PC-3 (cell line): Measurements from ENCODE around the gene MMRN2. TPM values are rescaled to one million over a fixed set of nuclear protein-coding genes. Genes with fewer than 3 reads are reported as not detected.

Experiments
- ATAC-seq: fragments of 200-7000 bp; cut with Tn5 transposase; 2 replicates; pipeline ENCODE4 v1.9.1; 2020; ENCODE audit warnings: mild to moderate bottlenecking, moderate library complexity
- BruUV-seq: library from RNA; stranded (reverse); fragments of 400-500 nt; replicated peaks from 2 replicates; lab custom pipeline; 2021; lab: Mats Ljungman, UMichigan
- CTCF ChIA-PET: fragments of 300-600 bp; sonication (Branson Sonifier 250); formaldehyde crosslinking; loops from one replicate; lab custom pipeline; 2022; ENCODE audit warnings: antibody characterized with exemption; lab: Charles Lee
- POLR2A ChIA-PET: fragments of 300-600 bp; sonication (Branson Sonifier 250); formaldehyde crosslinking; loops from one replicate; lab custom pipeline; 2022; ENCODE audit warnings: antibody characterized with exemption; ENCODE audit not compliant: unreplicated experiment; lab: Charles Lee
- DNase-seq: peaks from one replicate; pipeline ENCODE4 v3.0.0-alpha.2; 2015
- H2AFZ ChIP-seq: fragments of 300-600 bp; sonication (generic); 2 replicates; pipeline ENCODE4 v1.6.0; 2016; ENCODE audit warnings: antibody characterized with exemption, low read length
- H3F3A ChIP-seq: fragments of 300-600 bp; sonication (generic); one replicate; pipeline ENCODE4 v1.6.0; 2017; ENCODE audit warnings: antibody characterized with exemption, low read length, control low read depth, mild to moderate bottlenecking; ENCODE audit not compliant: unreplicated experiment
- H3K27ac ChIP-seq: fragments of 300-600 bp; sonication (generic); 2 replicates; pipeline ENCODE4 v1.5.1; 2016; ENCODE audit warnings: mild to moderate bottlenecking, low read length
- H3K27me3 ChIP-seq: fragments of 300-600 bp; sonication (generic); 2 replicates; pipeline ENCODE4 v1.6.1; 2016; ENCODE audit warnings: low read length, mixed read lengths
- H3K36me3 ChIP-seq: fragments of 300-600 bp; sonication (generic); 2 replicates; pipeline ENCODE4 v1.6.1; 2016; ENCODE audit warnings: low read depth, mixed run types, low read length, mixed read lengths
- H3K4me1 ChIP-seq: fragments of 300-600 bp; sonication (generic); 2 replicates; pipeline ENCODE4 v1.5.1; 2016; ENCODE audit warnings: low read length; ENCODE audit not compliant: insufficient read depth
- H3K4me2 ChIP-seq: fragments of 300-600 bp; sonication (generic); 2 replicates; pipeline ENCODE4 v1.6.0; 2016; ENCODE audit warnings: low read length
- H3K4me3 ChIP-seq: fragments of 300-600 bp; sonication (generic); 2 replicates; pipeline ENCODE4 v1.5.1; 2016; ENCODE audit warnings: mild to moderate bottlenecking, low read length, mixed read lengths
- H3K79me2 ChIP-seq: fragments of 300-600 bp; sonication (generic); 2 replicates; pipeline ENCODE4 v1.6.1; 2017; ENCODE audit warnings: low read length, mixed read lengths
- H3K9ac ChIP-seq: fragments of 300-600 bp; sonication (generic); 2 replicates; pipeline ENCODE4 v1.6.0; 2016; ENCODE audit warnings: mild to moderate bottlenecking, low read length
- H3K9me2 ChIP-seq: fragments of 300-600 bp; sonication (generic); replicated peaks from 2 replicates; pipeline ENCODE4 v1.6.1; 2016; ENCODE audit warnings: mixed run types, low read length, mixed read lengths
- H3K9me3 ChIP-seq: fragments of 300-600 bp; sonication (generic); 2 replicates; pipeline ENCODE4 v1.6.1; 2016; ENCODE audit warnings: low read length, mixed read lengths
- H4K20me1 ChIP-seq: fragments of 300-600 bp; sonication (generic); 2 replicates; pipeline ENCODE4 v1.6.1; 2016; ENCODE audit warnings: low read length, mixed read lengths
- EZH2 ChIP-seq: fragments of 300-600 bp; sonication (generic); IDR thresholded peaks from one replicate; pipeline ENCODE4 v1.6.1; 2017; ENCODE audit warnings: antibody characterized with exemption, mild to moderate bottlenecking, low read length; ENCODE audit not compliant: unreplicated experiment
- EZH2phosphoT487 ChIP-seq: fragments of 300-600 bp; sonication (generic); IDR thresholded peaks from 2 replicates; pipeline ENCODE4 v1.6.1; 2018; ENCODE audit warnings: mild to moderate bottlenecking, antibody characterized with exemption, low read length, borderline replicate concordance
- intact Hi-C: fragments of 100-400 bp; cut with micrococcal nuclease; formaldehyde crosslinking; loops from 2 replicates; pipeline ENCODE4 v1.9.0; 2023
- total RNA-seq: library from RNA; depleted of rRNA; stranded (reverse); fragments of >200 nt; gene quantifications from 2 replicates; pipeline ENCODE4 v1.2.3, GENCODE V29; 2014
- TF ChIP-seq, protein P1 (sequence below): fragments of 300-600 bp; sonication (generic); conservative IDR thresholded peaks from 2 replicates; pipeline ENCODE4 v1.5.1; 2017; ENCODE audit warnings: antibody characterized with exemption, low read depth, mild to moderate bottlenecking, low read length

Gene MMRN2
- total RNA-seq, 1 experiment from 2014 or later, result 1.9 TPM

DNA sequence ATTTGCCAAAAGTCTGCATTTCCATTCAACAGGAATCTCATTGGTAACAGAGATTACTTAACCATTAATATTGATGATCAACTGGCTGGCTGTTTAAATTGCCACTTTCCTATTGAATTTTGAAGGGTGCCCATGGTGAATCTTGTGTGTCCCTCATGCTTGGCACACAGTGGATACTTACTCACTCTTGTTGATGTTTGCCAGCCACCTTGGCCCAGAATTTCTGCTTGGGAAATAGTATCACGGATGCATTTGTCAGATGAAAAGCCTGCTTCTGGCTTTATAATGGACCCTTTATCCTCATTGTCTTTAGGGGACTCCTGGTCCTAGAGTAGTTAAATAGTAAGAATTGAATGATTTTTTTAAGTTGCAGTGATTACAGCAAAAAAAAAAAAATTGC, 52.0 kb downstream of the MMRN2 start:
- CTCF ChIA-PET, result interaction anchor here (0.7 kb wide), 1 partner anchor 135 kb away, joined by 3 read pairs; no protein-coding TSS in a partner anchor
- H3K9me3 ChIP-seq, result no peaks in the 10 kb centered on the region
- intact Hi-C loops, result no loop called here
- H3K4me1 ChIP-seq, result no peaks in the 10 kb centered on the region
- POLR2A ChIA-PET, result no interaction called here
- no peak overlapping the region for H3K9ac ChIP-seq
- no peaks in the 10 kb centered on the region for H3F3A ChIP-seq
- H4K20me1 ChIP-seq, result no peaks in the 10 kb centered on the region
- H2AFZ ChIP-seq, result no peak overlapping the region
- H3K9me2 ChIP-seq, result no peaks in the 10 kb centered on the region
- ATAC-seq (no peak), DNase-seq (no peak)
- no peak overlapping the region for H3K4me3 ChIP-seq
- no peak overlapping the region for H3K27ac ChIP-seq
- no TSS peak for BruUV-seq
- no peak overlapping the region for H3K4me2 ChIP-seq
- H3K79me2 ChIP-seq, result no peaks in the 10 kb centered on the region
- TF ChIP-seq, protein P1, sequence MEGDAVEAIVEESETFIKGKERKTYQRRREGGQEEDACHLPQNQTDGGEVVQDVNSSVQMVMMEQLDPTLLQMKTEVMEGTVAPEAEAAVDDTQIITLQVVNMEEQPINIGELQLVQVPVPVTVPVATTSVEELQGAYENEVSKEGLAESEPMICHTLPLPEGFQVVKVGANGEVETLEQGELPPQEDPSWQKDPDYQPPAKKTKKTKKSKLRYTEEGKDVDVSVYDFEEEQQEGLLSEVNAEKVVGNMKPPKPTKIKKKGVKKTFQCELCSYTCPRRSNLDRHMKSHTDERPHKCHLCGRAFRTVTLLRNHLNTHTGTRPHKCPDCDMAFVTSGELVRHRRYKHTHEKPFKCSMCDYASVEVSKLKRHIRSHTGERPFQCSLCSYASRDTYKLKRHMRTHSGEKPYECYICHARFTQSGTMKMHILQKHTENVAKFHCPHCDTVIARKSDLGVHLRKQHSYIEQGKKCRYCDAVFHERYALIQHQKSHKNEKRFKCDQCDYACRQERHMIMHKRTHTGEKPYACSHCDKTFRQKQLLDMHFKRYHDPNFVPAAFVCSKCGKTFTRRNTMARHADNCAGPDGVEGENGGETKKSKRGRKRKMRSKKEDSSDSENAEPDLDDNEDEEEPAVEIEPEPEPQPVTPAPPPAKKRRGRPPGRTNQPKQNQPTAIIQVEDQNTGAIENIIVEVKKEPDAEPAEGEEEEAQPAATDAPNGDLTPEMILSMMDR, result no peak
- TF ChIP-seq EZH2 (no peak), EZH2phosphoT487 (no peak)
- no peaks in the 10 kb centered on the region for H3K27me3 ChIP-seq
- H3K36me3 ChIP-seq, result peaks cover 20% of the 10 kb centered on the region

GRCh38 chr10:86904600-86904999, 52.8 kb downstream of the MMRN2 start:
- H3K9me3 ChIP-seq, result no peaks in the 10 kb centered on the region
- intact Hi-C loops, result no loop called here
- no peaks in the 10 kb centered on the region for H3F3A ChIP-seq
- ChIA-PET CTCF (no interaction called here), POLR2A (no interaction called here)
- H3K4me1 ChIP-seq, result no peaks in the 10 kb centered on the region
- no peak overlapping the region for H3K4me2 ChIP-seq
- DNase-seq (no peak), ATAC-seq (no peak)
- no TSS peak for BruUV-seq
- H2AFZ ChIP-seq, result no peak overlapping the region
- H3K27me3 ChIP-seq, result no peaks in the 10 kb centered on the region
- no peaks in the 10 kb centered on the region for H3K79me2 ChIP-seq
- no peaks in the 10 kb centered on the region for H4K20me1 ChIP-seq
- H3K36me3 ChIP-seq, result peaks cover 20% of the 10 kb centered on the region
- no peak overlapping the region for H3K9ac ChIP-seq
- no peaks in the 10 kb centered on the region for H3K9me2 ChIP-seq
- H3K27ac ChIP-seq, result no peak overlapping the region
- TF ChIP-seq, protein P1, result no peak
- TF ChIP-seq EZH2 (no peak), EZH2phosphoT487 (no peak)
- H3K4me3 ChIP-seq, result no peak overlapping the region

GRCh38 chr10:86900955-86901354, 56.5 kb downstream of the MMRN2 start:
- Histone ChIP-seq H3K9ac (no peak overlapping the region), H2AFZ (no peak overlapping the region), H3K9me2 (no peaks in the 10 kb centered on the region), H3K4me1 (no peaks in the 10 kb centered on the region), H4K20me1 (no peaks in the 10 kb centered on the region), H3K79me2 (no peaks in the 10 kb centered on the region), H3K4me2 (no peak overlapping the region), H3K27me3 (no peaks in the 10 kb centered on the region), H3K36me3 (peaks cover 10% of the 10 kb centered on the region), H3K4me3 (no peak overlapping the region), H3K9me3 (no peaks in the 10 kb centered on the region), H3K27ac (no peak overlapping the region), H3F3A (no peaks in the 10 kb centered on the region)
- no TSS peak for BruUV-seq
- CTCF ChIA-PET, result interaction anchor here (0.6 kb wide), 2 partner anchors 11 to 151 kb away, joined by 6 to 10 read pairs; no protein-coding TSS in a partner anchor
- no peak for TF ChIP-seq EZH2phosphoT487
- no peak for TF ChIP-seq EZH2
- TF ChIP-seq, protein P1, result no peak
- ATAC-seq (no peak), DNase-seq (no peak)
- intact Hi-C loops, result no loop called here
- POLR2A ChIA-PET, result no interaction called here
